CD4-positive, alpha-beta T cell treated with Interleukin-15 for 1 hour (primary cell): ENCODE results near the gene RNF114.
"Not testable (repeated sequence)": the region's sequence is repeated elsewhere in the genome, so short reads cannot be mapped to it uniquely, and the experiment has no call there.

Experiments
- DNase-seq: peaks from one replicate; pipeline ENCODE4 v3.0.0-alpha.2; 2020

RNF114 gene

GRCh38 chr20:49936153-49937026 is at the start of gene RNF114:
Gene RNF114, plus strand, starts transcription at chr20:49936397. Its CDS starts 16 bp downstream, at chr20:49936413.
- peak; percentile 90 for DNase-seq

- no peak for DNase-seq
These were observed 49.5 kb upstream of the RNF114 start for GRCh38 chr20:49886571-49887213.

- no peak for DNase-seq
These were observed 48.7 kb upstream of the RNF114 start for GRCh38 chr20:49887251-49888211.

- peak; percentile 32 for DNase-seq
These were observed 47.8 kb upstream of the RNF114 start for GRCh38 chr20:49888212-49889000.

- no peak for DNase-seq
These were observed 46.9 kb upstream of the RNF114 start for GRCh38 chr20:49889001-49889934.

- no peak for DNase-seq
These were observed 46.3 kb upstream of the RNF114 start for GRCh38 chr20:49889935-49890333.

GRCh38 chr20:49890471-49891361 is 45.5 kb upstream of the RNF114 start:
- DNase-seq, result peak; percentile 28

GRCh38 chr20:49891476-49892110 is 44.6 kb upstream of the RNF114 start:
- DNase-seq, result no peak

GRCh38 chr20:49892260-49892659 is 43.9 kb upstream of the RNF114 start:
- no peak for DNase-seq

GRCh38 chr20:49892817-49893216 is 43.4 kb upstream of the RNF114 start:
- DNase-seq, result no peak

GRCh38 chr20:49893242-49894072 is 42.7 kb upstream of the RNF114 start:
- no peak for DNase-seq

GRCh38 chr20:49894073-49894470 is 42.1 kb upstream of the RNF114 start:
- no peak for DNase-seq

- DNase-seq, result not testable (repeated sequence)
These were observed 40.6 kb upstream of the RNF114 start for GRCh38 chr20:49895474-49896093.

- no peak for DNase-seq
These were observed 40.0 kb upstream of the RNF114 start for GRCh38 chr20:49896204-49896603.

- DNase-seq, result no peak
These were observed 36.4 kb upstream of the RNF114 start for GRCh38 chr20:49899541-49900383.

- no peak for DNase-seq
These were observed 34.6 kb upstream of the RNF114 start for GRCh38 chr20:49901588-49901987.
